GM23338 (cell line): ENCODE results near the gene RAP1A.

ENCODE experiments used
- CREB1 ChIP-seq: fragments of 250-450 bp; sonication (Bioruptor Pico); IDR thresholded peaks from 2 replicates; pipeline ENCODE4 v1.5.0; 2020; ENCODE audit warnings: low read depth, mild to moderate bottlenecking, moderate library complexity
- CTCF ChIP-seq, 2 experiments: fragments of 200-600 bp in 1 of 2; sonication (generic) in 1 of 2; conservative IDR thresholded peaks; 2 replicates each; pipeline versions ENCODE4 v1.5.1 to v1.6.1; 2016 to 2017; ENCODE audit warnings: antibody characterized with exemption in 2 of 2, low read depth in 2 of 2, mild to moderate bottlenecking in 2 of 2, moderate library complexity in 1 of 2
- EZH2 ChIP-seq: fragments of 200-600 bp; sonication (generic); IDR thresholded peaks from one replicate; pipeline ENCODE4 v1.8.0; 2017; ENCODE audit warnings: antibody characterized with exemption, mild to moderate bottlenecking, low read depth; ENCODE audit not compliant: unreplicated experiment
- EZH2phosphoT487 ChIP-seq: fragments of 200-600 bp; sonication (generic); IDR thresholded peaks from one replicate; pipeline ENCODE4 v1.8.1; 2018; ENCODE audit warnings: antibody characterized with exemption; ENCODE audit not compliant: unreplicated experiment
- JUNB ChIP-seq: IDR thresholded peaks from one replicate; pipeline ENCODE4 v1.6.1; 2016; ENCODE audit warnings: antibody characterized with exemption; ENCODE audit not compliant: unreplicated experiment
- NANOG ChIP-seq: IDR thresholded peaks from 2 replicates; pipeline ENCODE4 v1.6.1; 2016; ENCODE audit warnings: antibody characterized with exemption, borderline replicate concordance
- POLR2AphosphoS5 ChIP-seq: IDR thresholded peaks from 2 replicates; pipeline ENCODE4 v1.6.1; 2016; ENCODE audit warnings: antibody characterized with exemption, low read depth
- REST ChIP-seq: IDR thresholded peaks from one replicate; pipeline ENCODE4 v1.6.1; 2018; ENCODE audit warnings: antibody characterized with exemption; ENCODE audit not compliant: unreplicated experiment
- STAT1 ChIP-seq: IDR thresholded peaks from one replicate; pipeline ENCODE4 v1.6.1; 2016; ENCODE audit warnings: antibody characterized with exemption; ENCODE audit not compliant: unreplicated experiment
- ZNF114 ChIP-seq: fragments of 250-450 bp; sonication (Bioruptor Pico); IDR thresholded peaks from 2 replicates; pipeline ENCODE4 v1.5.0; 2020; ENCODE audit warnings: mild to moderate bottlenecking, moderate library complexity
- ZNF331 ChIP-seq: fragments of 250-450 bp; sonication (Bioruptor Pico); IDR thresholded peaks from 2 replicates; pipeline ENCODE4 v1.5.0; 2020; ENCODE audit warnings: low read depth, mild to moderate bottlenecking, moderate library complexity
- TF ChIP-seq, protein P1 (sequence below): IDR thresholded peaks from 2 replicates; pipeline ENCODE4 v1.6.1; 2016; ENCODE audit warnings: antibody characterized with exemption

- TF ChIP-seq CREB1 (CRISPR knock-in tag) (no peak), NANOG (no peak), POLR2AphosphoS5 (no peak), CTCF (conservative IDR thresholded peaks at IDR 0.05; ENCODE audit: low read depth in 2 of 2) (no peak), EZH2 (no peak), ZNF331 (CRISPR knock-in tag) (no peak), EZH2phosphoT487 (no peak), JUNB (no peak), REST (no peak), STAT1 (no peak), ZNF114 (CRISPR knock-in tag) (no peak)
- TF ChIP-seq, protein P1, sequence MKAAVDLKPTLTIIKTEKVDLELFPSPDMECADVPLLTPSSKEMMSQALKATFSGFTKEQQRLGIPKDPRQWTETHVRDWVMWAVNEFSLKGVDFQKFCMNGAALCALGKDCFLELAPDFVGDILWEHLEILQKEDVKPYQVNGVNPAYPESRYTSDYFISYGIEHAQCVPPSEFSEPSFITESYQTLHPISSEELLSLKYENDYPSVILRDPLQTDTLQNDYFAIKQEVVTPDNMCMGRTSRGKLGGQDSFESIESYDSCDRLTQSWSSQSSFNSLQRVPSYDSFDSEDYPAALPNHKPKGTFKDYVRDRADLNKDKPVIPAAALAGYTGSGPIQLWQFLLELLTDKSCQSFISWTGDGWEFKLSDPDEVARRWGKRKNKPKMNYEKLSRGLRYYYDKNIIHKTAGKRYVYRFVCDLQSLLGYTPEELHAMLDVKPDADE: no peak
These were observed 113.1 kb downstream of the RAP1A start for GRCh38 chr1:111732718-111733117.
